ENCODE data around the gene MIER3. TPM values are rescaled to one million over a fixed set of nuclear protein-coding genes. Genes with fewer than 3 reads are reported as not detected.

The MIER3 gene
- total RNA-seq, 1 donor from 2014 or later, result 5.5 TPM

DNA sequence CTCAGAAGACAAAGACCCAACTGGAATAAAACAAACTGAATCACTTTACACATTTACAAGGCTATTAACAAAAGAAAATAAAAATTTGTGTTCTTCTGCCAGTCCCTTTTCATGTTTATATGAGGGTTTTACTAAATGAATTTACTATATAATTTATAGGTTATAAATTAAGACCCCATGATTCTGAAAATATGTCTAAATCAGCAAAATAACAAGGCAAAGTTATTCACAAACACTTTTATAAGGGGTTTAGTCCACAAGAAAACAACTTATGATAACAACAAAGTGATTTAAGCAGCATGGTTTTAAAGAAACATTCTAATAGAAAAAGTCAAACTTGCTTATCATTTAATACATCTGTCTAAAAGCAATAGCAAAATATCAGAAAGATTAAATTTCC is 4.9 kb downstream of the MIER3 start:
- no peak for DNase-seq (ENCODE audit: low spot score in 2 of 2)
- Histone ChIP-seq H3K27me3 (no peaks in the 10 kb centered on the region), H3K4me3 (no peak overlapping the region), H3K27ac (no peak overlapping the region), H3K36me3 (peaks cover 28 to 35% of the 10 kb centered on the region in 2 donors), H3K9me3 (no peaks in the 10 kb centered on the region), H3K4me1 (no peaks in the 10 kb centered on the region)
- TF ChIP-seq, protein P1, sequence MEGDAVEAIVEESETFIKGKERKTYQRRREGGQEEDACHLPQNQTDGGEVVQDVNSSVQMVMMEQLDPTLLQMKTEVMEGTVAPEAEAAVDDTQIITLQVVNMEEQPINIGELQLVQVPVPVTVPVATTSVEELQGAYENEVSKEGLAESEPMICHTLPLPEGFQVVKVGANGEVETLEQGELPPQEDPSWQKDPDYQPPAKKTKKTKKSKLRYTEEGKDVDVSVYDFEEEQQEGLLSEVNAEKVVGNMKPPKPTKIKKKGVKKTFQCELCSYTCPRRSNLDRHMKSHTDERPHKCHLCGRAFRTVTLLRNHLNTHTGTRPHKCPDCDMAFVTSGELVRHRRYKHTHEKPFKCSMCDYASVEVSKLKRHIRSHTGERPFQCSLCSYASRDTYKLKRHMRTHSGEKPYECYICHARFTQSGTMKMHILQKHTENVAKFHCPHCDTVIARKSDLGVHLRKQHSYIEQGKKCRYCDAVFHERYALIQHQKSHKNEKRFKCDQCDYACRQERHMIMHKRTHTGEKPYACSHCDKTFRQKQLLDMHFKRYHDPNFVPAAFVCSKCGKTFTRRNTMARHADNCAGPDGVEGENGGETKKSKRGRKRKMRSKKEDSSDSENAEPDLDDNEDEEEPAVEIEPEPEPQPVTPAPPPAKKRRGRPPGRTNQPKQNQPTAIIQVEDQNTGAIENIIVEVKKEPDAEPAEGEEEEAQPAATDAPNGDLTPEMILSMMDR (IDR thresholded peaks at IDR 0.05), result no peak
- intact Hi-C loops (cut with DNase I), result no loop called here

DNA sequence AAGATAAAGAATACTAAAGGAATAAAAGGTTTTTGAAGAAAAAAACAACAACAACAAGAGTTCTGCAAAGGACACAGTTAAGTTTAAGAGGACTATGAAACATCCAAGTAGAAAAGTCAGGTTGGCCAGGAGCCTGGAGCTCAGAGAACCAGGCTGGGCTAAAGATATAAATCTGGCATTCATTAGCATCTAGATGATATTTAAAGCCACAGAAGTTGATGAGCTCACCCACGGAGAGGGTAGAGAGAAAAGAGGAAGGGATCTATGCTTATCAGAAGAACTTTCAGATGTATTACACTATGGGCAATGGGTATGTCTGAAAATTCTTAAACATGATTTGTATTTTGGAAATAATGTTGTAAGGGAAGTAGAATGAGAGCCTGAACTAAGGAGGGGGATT is 9.9 kb downstream of the MIER3 start:
- Histone ChIP-seq H3K27ac (no peak overlapping the region), H3K27me3 (no peaks in the 10 kb centered on the region), H3K4me3 (no peak overlapping the region), H3K9me3 (no peaks in the 10 kb centered on the region), H3K36me3 (peaks cover 52 to 75% of the 10 kb centered on the region in 2 donors), H3K4me1 (no peaks in the 10 kb centered on the region)
- intact Hi-C loops (cut with DNase I), result no loop called here
- no peak for DNase-seq (ENCODE audit: low spot score in 2 of 2)
- TF ChIP-seq, protein P1 (IDR thresholded peaks at IDR 0.05), result no peak

GRCh38 chr5:56938858-56939257 is 13.1 kb downstream of the MIER3 start:
- no peaks in the 10 kb centered on the region for H3K4me1 ChIP-seq
- DNase-seq (ENCODE audit: low spot score in 2 of 2), result no peak
- no peak overlapping the region for H3K27ac ChIP-seq
- H3K27me3 ChIP-seq, result no peaks in the 10 kb centered on the region
- TF ChIP-seq, protein P1 (IDR thresholded peaks at IDR 0.05), result no peak
- no peaks in the 10 kb centered on the region for H3K9me3 ChIP-seq
- peaks cover 60 to 79% of the 10 kb centered on the region in 2 donors for H3K36me3 ChIP-seq
- no peak overlapping the region for H3K4me3 ChIP-seq
- intact Hi-C loops (cut with DNase I), result no loop called here

GRCh38 chr5:56934325-56934724 is 17.6 kb downstream of the MIER3 start:
- Histone ChIP-seq H3K4me3 (no peak overlapping the region), H3K4me1 (no peaks in the 10 kb centered on the region), H3K9me3 (no peaks in the 10 kb centered on the region), H3K27me3 (no peaks in the 10 kb centered on the region), H3K36me3 (peaks cover 59 to 86% of the 10 kb centered on the region in 2 donors), H3K27ac (no peak overlapping the region)
- intact Hi-C loops (cut with DNase I), result no loop called here
- DNase-seq (ENCODE audit: low spot score in 2 of 2), result no peak
- TF ChIP-seq, protein P1 (IDR thresholded peaks at IDR 0.05), result no peak

DNA sequence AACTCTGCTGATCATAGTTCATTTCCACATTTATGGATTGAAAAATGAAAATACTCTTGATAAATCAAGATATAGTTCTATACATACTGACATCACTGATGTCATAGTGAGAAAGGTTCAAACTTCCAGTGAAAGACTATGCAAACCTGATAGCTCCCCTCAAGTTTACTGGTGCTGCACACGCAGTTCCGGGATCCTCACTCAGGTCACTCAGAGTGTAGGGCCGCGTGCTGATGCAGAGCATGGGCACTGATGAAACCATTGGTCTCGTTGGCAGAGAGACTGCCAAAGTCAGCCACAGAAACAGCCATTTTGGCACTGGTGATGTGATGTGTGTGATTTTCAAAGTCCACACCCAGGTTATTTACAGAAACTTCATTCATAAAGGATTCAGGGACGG is 29.0 kb downstream of the MIER3 start:
- TF ChIP-seq, protein P1 (IDR thresholded peaks at IDR 0.05), result no peak
- H3K4me3 ChIP-seq, result no peak overlapping the region
- no peaks in the 10 kb centered on the region for H3K27me3 ChIP-seq
- no peaks in the 10 kb centered on the region for H3K4me1 ChIP-seq
- intact Hi-C loops (cut with DNase I), result no loop called here
- H3K9me3 ChIP-seq, result no peaks in the 10 kb centered on the region
- no peak for DNase-seq (ENCODE audit: low spot score in 2 of 2)
- no peak overlapping the region for H3K27ac ChIP-seq
- peaks cover 43 to 47% of the 10 kb centered on the region in 2 donors for H3K36me3 ChIP-seq
